Frontal cortex (tissue), 4 donors: ENCODE results near the gene SRGAP3. TPM values are rescaled to one million over a fixed set of nuclear protein-coding genes. Genes with fewer than 3 reads are reported as not detected.

Experiments used
- DNase-seq, 2 donors: peaks; one replicate each; pipeline ENCODE4 v3.0.0; 2012; ENCODE audit warnings: low spot score in 2 of 2
- FAIRE-seq: peaks from 2 replicates; lab custom pipeline; 2012; peaks lifted over from hg19 to GRCh38; lab: Jason Lieb, UNC
- total RNA-seq: library from RNA; depleted of rRNA; stranded (reverse); fragments of >200 nt; gene quantifications from one replicate; pipeline ENCODE4 v1.2.3, GENCODE V29; 2014
- donor health status: control.
- donor health status: control.
- donor health status: control.

SRGAP3 gene
- total RNA-seq, 1 donor from 2014 or later, result 58.3 TPM

DNA sequence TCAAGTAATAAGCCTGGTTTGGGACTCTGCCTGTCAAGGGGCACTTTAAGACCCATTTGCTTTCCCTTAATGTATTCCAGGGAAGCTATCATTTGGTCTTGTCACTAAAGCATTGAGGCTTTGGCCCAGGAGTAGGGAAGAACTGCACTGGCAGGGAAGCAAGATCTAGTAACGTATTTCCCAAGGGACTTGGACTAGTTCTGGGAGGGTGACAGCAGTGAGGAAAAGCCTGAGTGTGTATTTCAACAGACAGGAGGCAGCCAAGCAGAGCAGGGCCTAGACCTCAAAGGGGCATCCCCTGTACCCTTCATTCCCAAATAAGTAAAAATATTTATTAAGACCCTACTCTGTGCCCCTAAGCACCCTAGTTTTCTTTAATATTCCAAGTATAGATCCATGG lies 92.8 kb downstream of the SRGAP3 start:
- no peak for DNase-seq
- no peak for FAIRE-seq

DNA sequence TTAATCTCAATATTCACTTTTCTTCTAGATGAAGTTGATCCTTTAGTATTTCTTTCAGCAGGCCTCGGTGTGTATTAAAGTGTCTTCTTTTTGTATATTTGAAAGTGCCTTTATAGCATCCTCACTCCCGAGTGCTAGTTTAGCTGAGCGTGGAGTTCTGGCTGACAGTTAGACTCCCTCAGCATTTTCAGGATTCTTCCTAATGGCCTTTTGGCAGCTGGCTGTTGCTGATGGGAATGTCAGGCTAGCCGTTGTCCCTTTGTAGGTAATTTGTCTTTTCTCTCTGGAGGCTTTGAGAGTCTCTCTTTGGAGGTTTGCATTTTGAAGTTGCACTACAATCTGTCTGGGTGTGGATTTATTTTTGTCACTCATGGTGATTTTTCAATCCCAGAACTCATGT lies 94.4 kb downstream of the SRGAP3 start:
- FAIRE-seq, result no peak

DNA sequence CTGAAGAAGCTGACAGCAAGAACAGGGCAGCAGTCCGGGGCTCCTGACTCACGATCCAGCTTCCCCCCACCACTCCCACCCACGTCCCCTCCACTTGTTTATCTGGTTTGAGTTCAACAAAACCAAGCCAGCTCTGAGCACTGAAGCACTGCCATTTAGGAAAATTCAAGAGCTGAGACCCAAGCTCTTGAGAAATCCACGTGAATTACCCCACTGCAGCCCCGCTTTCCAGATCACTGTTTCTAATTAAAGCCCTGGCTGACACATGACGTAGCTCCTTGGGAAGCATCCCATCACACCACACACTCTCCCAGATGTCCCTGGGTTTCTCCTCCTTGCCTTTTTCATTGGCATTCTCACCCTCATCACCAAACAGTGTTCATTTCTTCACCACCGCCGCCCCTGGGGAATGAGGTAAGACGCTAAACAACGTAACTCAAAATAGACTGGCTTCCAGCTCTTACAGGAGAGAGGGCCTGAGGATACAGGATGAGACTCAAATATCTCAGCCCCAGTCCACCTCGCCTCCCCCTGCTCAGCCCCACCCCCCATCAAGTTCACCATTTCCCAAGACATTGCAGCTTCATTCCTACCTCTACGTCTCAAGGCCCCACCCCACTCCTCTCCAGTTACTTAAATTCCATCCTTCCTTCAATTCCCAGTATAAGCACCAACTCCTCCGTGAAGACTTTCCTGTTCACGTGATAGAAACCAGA lies 95.4 kb downstream of the SRGAP3 start:
- DNase-seq (peak in 1 of 2 donors; percentile 39), FAIRE-seq (no peak)

More for the DNA sequence above, 94.4 kb downstream of the SRGAP3 start:
- no peak for DNase-seq

DNA sequence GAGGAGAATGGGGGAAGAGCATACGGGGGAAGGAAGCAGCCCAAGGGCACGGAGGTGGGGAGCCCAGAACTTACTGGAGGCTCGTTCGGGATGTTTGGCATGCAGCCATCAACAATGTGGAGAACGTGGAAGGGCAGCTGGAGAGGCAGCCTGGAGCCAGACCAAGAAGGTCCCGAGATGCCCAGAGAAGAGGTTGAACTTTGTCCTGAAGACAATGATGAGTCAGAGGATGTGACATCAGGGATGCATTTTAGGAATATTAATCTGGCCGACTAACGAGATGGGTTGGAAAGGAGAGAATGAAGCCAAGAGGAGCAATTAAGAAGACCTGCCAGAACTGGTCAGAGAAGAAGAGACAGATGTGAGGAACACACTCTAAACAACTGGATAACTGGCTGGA lies 98.2 kb downstream of the SRGAP3 start:
- no peak for DNase-seq
- FAIRE-seq, result no peak

DNA sequence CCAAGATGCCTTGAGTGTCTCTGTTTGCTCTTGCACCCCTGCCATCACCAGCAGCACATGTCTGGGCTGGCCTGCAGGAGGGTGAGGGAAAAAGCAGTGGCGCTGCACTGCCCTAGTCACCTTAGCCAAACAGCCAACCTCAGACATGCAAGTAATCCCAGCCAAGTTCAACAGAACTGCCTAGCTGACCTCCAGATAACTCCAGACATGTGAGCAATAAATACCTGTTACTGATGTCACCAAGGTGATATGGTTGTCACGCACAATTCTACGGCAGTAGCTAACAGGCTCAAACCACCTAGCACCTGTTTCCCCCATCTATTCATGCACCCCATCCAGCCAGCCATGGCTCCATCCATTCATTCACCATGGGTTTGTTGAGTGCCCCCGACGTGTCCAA lies 99.9 kb downstream of the SRGAP3 start:
- no peak for DNase-seq
- FAIRE-seq, result no peak

DNA sequence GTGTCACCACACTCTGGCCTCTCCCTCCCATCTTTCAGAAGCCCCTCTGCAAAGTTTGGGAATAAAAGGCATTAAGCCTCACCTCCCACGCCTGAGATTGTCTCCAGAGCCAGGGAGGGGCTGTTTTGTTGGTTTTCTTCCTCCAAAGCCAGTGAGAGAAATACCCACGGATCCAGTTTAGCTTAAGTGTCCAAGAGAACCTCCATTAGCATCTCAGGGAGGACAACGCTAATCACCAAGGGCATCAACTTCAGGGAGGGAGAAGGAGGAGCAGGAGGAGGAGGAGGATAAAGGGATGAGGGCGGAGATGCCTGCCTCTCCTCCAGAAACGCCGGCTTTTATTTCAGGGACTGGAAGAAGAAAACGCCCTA lies 101.6 kb downstream of the SRGAP3 start:
- no peak for FAIRE-seq

DNA sequence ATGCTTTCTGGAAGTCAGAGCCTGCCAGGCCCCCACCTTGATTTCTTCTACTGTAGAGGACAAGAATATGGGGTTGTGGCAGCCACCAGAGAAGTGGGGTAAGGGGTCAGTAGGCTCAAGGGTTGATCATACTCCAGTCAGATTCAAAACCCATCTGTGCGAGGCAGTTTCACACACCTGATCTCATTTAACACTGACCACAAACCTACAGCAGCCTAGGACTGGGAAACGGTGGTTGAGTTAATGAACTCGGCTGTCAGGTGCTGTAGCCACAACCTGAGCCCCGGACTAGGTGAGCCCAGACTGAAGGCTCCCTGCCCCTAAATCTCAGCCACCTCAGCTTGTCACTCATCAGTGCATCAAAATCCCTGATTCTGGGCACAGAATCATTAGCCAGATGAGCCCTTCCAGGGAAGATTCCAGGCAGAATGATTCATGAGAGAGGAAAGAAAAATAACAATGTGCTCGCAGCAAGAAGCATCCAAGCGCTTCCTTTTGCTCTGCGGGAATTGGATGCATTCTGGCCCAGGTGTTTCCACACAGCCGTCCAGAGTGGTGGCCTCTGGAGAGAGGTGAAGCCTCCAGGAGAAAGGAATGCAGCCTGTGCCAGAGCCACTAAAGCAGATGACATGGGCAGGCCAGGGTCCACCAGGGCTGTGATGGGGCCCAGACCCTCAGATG lies 102.1 kb downstream of the SRGAP3 start:
- FAIRE-seq (no peak), DNase-seq (no peak)

More for the DNA sequence above, 101.6 kb downstream of the SRGAP3 start:
- DNase-seq, result no peak

DNA sequence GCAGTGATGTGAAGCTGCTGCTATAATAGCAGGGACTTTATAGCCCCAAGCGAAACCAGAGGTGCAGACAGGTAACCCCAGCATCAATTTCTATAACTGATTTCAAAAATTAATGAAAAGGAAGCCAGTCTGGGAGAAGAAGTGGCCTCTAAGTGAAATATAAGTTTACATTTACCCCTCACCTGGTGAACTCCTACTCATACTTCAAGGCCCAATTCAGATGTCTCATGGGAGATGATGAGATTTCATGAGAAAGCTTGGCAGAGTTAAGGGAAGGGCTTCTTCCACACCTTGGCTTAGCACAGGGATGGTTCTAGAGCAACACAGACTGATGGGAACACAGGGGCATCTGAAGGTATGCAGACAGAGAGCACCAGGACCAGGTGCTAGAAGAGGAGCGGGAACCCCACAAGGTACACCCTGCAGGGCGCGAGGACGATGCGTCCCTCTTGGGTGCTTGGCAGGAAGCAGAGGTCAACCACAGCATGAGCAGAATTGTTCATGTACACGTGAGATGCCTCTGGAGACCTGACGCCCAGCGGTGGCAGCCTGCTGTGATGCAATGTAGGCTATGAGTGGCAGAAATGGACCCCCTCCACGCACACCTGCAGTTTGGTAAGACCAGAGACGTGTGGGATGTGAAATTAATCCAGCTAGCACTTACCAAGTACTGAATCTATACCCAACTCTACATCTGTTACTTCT lies 102.9 kb downstream of the SRGAP3 start:
- FAIRE-seq (no peak), DNase-seq (no peak)

DNA sequence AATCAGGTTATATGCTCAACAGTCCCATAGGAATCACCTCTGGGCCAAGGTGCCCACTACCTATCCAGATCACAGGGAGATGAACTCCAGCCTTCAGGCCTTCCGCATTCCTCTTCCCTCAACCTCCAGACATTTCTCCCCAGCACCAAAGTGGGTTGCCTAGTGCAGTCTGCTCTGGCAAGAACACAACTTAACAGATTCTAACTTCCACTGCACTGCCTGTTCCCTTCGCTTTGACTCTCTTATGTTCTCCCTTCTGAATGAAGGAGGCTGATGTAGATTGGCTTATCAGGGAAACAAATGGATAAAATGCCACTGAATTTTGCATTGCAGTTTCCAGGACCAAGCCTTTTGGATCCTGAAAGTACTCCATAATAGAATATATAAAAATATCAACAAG lies 106.3 kb downstream of the SRGAP3 start:
- no peak for DNase-seq
- no peak for FAIRE-seq

DNA sequence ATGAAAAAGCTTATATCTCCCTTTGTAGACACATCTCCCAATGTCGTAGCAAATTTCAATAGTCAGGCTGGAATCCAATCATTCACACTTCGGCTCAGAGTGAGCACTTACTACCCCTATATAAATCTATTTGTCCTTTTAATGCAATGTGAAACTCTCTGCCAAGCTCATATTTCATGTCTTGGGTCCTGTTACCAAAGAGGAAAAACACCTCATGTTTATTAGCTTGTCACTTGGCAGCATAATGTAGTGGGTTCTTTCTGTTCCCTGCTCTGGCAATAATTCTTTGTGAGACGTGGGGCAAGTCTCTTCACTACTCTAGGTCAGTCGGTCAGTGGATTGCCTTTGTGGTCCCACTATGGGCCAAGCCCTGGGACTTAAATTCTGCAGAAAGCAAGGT lies 107.1 kb downstream of the SRGAP3 start:
- FAIRE-seq (no peak), DNase-seq (no peak)

DNA sequence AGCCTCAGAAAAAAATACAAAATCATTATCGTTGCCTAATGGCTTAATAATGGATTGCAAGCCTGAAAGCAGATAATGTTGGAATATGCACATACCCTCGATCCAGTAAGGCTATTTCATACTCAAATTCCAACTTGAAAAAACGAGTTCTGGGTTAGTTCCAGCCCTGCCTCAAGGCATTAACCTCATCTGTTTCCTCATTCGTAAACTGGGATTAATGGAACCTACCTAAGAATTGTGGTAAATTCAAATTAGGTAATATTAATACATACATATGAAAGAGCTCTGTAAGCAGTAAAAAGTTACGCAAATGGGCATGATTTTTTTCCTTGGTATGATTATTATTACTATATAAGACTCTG lies 107.5 kb downstream of the SRGAP3 start:
- DNase-seq (no peak), FAIRE-seq (no peak)

DNA sequence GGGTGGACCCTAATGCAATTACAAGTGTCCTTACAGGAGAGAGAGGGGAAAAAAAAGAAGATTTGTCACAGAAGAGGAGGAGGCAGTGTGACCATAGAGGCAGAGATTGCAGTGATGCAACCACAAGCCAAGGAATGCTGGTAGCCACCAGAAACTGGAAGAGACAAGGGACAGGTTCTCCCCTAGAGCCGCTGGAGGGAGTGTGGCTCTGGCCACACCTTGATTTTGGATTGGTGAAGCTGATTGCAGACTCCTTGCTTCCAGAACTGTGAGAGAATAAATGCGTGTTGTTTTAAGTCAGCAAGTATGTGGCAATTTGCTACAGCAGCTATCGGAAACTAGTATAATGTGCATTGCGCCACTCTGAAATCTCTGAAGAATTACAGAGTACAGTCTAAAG lies 110.1 kb downstream of the SRGAP3 start:
- DNase-seq, result no peak
- no peak for FAIRE-seq

DNA sequence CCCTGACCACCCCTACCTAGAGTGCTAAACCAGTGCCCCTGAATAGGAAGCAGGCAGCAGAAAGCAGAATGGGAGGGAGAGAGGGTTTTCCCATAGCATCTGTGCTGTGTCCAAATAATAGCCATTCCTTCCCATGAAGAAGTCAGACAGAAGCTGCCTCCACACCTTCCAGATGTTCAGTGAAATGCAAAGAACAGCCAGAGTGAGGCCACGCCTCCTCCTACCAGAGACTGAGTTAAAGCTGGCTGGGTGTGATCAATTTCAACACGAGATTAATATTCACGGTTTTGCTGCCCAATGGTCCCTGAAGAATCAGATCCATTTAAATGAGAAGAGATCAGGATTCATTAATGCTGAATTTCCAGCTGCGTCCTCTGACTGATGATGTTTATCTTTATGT lies 111.8 kb downstream of the SRGAP3 start:
- FAIRE-seq (no peak), DNase-seq (no peak)

DNA sequence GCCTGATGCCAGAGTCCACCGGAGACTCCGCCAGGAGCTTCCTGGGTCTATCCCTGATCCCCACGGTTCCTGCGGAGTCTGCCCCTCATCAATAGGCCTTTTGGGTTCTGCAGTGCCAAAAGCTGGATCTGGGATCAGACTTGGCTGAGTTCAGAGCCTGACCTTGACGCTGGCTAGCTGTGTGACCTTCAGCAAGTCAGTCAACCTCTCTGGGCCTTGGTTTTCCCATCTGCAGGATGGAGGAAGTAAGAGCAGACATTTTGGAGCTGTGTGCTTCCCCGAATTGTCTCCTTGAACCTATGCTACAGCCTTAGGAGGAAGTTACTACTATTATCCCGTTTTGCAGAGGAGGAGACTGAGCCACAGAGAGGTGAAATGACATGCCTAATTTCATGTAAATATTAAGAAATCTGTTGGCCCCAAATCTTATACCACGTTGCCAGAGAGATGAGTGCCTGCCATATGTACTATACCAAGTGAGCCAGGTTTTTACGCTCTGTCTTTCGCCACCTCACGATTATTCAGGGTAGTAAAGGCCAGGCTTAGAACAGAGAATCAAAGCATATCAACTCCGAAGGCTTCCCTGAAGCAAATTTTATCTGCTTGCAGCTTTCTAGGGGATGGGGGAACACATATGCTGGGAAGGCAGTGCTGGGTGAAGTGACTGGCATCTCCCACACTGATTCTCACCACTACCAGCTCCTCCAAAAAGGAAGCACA lies 112.5 kb downstream of the SRGAP3 start:
- FAIRE-seq (no peak), DNase-seq (no peak)

DNA sequence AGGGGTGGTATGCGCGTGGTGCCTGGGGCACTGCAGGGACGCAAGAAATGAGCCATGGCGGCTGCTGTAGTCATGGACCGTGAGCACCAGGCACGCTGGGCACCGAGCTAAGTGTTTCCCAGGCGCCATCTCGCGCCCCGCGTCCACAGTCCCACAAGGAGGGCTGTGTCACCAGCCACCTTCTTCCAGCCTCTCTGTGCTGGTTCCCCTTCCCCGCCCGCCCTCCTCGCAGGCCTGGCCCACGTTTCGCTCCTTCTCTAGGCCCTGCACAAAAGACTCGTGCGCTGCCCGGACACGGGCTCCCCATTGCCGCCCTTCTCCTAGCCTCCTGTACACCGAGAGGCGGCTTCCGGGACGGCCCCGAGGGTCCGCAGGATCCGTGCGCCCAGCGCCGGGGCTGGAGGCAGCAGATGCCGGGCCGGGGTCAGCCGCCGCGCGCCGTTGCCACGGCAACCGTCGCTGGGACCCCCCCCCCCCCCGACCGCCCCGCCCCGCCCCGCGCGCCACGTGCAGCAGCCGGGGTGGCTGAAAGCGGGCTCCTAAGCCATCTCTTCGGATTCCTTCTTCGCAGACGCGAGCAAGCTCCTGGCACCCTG lies 113.4 kb downstream of the SRGAP3 start:
- DNase-seq (peak; percentile 28 to 46), FAIRE-seq (no peak)

DNA sequence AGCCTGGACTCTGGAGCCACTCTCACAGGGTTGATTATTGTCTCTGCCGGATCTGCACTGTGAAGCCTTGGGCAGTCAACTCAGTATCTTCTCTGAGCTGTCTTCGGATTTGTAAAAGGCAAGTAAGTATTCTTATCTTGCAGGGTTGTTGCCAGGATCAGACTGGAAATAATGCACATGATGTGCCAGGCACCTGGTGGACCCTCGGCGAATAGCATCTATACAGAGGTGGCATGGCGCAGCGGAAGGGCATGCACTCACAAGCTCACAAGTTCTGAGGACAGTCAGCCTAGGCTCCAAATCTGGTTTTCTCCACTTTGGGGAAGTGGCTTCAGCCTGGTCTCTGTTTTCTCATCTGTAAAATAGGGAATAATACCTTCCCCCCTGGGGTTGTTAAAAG lies 113.9 kb downstream of the SRGAP3 start:
- no peak for DNase-seq
- FAIRE-seq, result no peak

DNA sequence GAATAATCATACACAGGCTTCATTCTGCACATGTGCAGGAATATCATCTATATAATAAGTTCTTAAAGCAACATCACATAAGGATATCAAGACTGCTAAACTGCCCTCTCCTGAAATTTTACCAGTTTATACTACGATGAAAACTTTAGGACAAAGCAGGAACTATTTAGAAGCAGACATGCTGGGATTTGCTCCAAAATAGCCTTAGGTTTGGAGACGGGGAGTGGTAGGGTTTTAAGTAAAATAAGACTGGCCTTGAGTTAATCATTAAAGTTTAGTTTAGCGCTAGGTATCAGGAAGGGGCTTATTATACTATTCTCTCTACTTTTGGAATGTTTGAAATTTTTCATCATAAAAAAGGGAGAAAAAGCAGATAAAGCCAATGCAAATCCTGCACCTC lies 115.8 kb downstream of the SRGAP3 start:
- DNase-seq (no peak), FAIRE-seq (no peak)

DNA sequence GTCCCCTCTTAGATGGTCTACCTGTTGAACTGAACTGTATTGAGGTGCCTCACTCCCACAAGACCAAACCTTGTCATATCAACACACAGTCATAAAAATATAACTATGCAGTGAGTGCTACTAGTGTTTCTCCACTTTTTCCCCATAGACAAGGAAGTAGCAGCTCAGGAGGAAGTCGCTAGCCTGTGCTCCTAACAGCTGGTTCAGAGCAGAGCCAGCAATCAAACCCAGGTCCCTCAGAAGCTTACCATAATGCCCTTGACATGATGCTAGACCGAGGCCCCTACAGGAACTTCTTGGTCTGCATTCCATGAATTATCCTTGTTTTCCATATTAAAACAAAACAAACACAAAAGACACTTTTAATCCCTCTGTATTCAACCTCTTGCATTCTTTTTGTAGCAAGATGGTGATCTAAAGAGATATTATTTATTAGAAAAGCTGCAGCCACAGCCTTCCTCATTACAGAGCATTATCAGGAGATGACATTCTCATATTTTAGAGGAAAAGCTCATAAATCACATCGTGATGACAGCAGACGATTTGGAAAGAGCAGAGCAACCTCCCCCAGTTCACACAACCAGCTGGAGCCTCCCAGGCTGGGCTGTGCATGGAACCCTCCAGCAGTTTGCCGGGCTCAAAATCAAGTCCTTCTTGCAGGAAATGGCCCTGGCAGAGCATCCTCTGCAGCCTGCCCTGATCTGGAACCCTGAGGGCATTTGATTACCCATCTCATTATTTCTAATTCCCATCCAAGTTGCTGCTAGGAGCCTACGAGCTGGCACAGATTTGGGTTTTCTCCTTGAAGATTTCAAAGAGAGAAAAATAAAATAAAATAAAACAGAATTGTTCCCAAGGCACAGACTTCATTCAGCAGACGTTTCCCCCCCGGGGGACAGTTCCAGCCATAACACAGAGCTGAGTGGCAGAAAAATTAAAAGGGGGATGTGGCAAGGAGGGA lies 118.8 kb downstream of the SRGAP3 start:
- FAIRE-seq (no peak), DNase-seq (no peak)

DNA sequence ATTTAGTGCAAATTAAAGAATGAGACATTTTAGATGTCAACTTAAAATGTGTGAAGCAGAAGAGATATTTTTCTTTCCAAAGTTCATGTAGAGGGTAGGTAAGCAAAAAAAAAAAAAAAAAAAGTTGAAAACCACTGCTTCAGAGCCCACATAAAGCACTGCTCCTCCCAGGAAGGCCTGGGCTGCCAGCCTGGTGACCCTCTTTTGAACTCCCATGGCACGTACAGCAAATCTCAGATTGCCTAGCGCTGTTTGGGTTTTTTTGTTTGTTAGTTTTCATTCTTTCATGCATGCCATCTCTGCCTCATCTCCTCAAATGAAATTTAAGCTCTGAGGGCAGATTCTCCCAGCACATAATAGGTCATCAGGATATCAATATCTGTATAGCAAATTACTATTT lies 120.1 kb downstream of the SRGAP3 start:
- DNase-seq (no peak), FAIRE-seq (no peak)
